Thoracic aorta (tissue), 2 donors: Measurements from ENCODE around the gene IQCH. TPM values are rescaled to one million over a fixed set of nuclear protein-coding genes. Genes with fewer than 3 reads are reported as not detected.

Source experiments
- ATAC-seq: fragments of 150-250 bp; one replicate; pipeline ENCODE4 v1.8.0; 2017; ENCODE audit warnings: low read depth; ENCODE audit not compliant: insufficient number of reproducible peaks, low FRiP score
- DNase-seq: peaks from one replicate; pipeline ENCODE4 v3.0.0-alpha.2; 2020; ENCODE audit warnings: low spot score
- H3K27ac ChIP-seq, 2 donors: fragments of 200-600 bp; sonication (generic); 1 replicate in 1 of 2; 2 replicates in 1 of 2; pipeline ENCODE4 v1.5.1; 2016; ENCODE audit warnings: mild to moderate bottlenecking in 2 of 2, moderate library complexity in 2 of 2
- H3K27me3 ChIP-seq: fragments of 200-600 bp; sonication (generic); replicated peaks from 2 replicates; pipeline ENCODE4 v1.6.0; 2016; ENCODE audit warnings: mild to moderate bottlenecking; ENCODE audit not compliant: insufficient read depth
- H3K36me3 ChIP-seq: fragments of 200-600 bp; sonication (generic); one replicate; pipeline ENCODE4 v1.5.1; 2016
- H3K4me1 ChIP-seq, 2 donors: fragments of 200-600 bp; sonication (generic); 1 replicate in 1 of 2; 2 replicates in 1 of 2; pipeline versions ENCODE4 v1.5.1 to v1.6.0; 2016; ENCODE audit warnings: low read depth in 2 of 2, mild to moderate bottlenecking in 1 of 2; ENCODE audit not compliant: control insufficient read depth in 1 of 2
- H3K4me3 ChIP-seq: fragments of 200-600 bp; sonication (generic); 2 replicates; pipeline ENCODE4 v1.5.1; 2016; ENCODE audit warnings: mild to moderate bottlenecking
- H3K9me3 ChIP-seq: fragments of 200-600 bp; sonication (generic); 2 replicates; pipeline ENCODE4 v1.5.1; 2016
- total RNA-seq, 2 donors: library from RNA; depleted of rRNA; stranded (reverse); fragments of >200 nt; gene quantifications; one replicate each; pipeline versions ENCODE4 v1.1.0 to v1.2.3, GENCODE V29; 2016
- TF ChIP-seq, protein P1 (sequence below): fragments of 200-600 bp; sonication (generic); IDR thresholded peaks from one replicate; pipeline ENCODE4 v1.5.1; 2019; ENCODE audit warnings: antibody characterized with exemption

The IQCH gene
- total RNA-seq, 2 donors from 2014 or later: 0.14 to 2.3 TPM

GRCh38 chr15:67533873-67534272 lies 279.3 kb downstream of the IQCH start:
- no peaks in the 10 kb centered on the region for H3K36me3 ChIP-seq
- no peak for DNase-seq
- ATAC-seq: no peak
- TF ChIP-seq, protein P1, sequence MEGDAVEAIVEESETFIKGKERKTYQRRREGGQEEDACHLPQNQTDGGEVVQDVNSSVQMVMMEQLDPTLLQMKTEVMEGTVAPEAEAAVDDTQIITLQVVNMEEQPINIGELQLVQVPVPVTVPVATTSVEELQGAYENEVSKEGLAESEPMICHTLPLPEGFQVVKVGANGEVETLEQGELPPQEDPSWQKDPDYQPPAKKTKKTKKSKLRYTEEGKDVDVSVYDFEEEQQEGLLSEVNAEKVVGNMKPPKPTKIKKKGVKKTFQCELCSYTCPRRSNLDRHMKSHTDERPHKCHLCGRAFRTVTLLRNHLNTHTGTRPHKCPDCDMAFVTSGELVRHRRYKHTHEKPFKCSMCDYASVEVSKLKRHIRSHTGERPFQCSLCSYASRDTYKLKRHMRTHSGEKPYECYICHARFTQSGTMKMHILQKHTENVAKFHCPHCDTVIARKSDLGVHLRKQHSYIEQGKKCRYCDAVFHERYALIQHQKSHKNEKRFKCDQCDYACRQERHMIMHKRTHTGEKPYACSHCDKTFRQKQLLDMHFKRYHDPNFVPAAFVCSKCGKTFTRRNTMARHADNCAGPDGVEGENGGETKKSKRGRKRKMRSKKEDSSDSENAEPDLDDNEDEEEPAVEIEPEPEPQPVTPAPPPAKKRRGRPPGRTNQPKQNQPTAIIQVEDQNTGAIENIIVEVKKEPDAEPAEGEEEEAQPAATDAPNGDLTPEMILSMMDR: no peak
- no peaks in the 10 kb centered on the region for H3K4me1 ChIP-seq
- no peak overlapping the region for H3K4me3 ChIP-seq
- H3K27ac ChIP-seq: no peak overlapping the region
- H3K9me3 ChIP-seq: no peaks in the 10 kb centered on the region
- H3K27me3 ChIP-seq: no peaks in the 10 kb centered on the region

DNA sequence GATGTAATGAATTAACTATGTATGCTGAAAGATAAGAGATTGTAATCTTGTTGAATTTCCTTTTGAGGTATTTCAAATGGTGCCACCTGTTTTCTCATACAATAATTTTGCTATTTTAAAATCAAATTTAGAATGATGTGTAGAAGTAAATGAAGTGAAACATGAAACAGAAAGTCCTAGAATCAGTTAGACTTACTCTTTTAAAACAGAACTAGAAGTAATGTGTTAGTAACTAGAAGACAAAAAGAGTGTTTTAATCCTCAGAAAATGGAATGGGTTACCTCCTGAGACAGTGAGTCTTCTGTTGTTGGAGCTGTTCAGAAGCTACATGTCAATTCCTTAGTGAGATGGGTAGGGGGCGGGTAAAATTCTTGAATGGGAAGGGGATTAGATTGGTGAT lies 279.8 kb downstream of the IQCH start:
- H3K27ac ChIP-seq: no peak overlapping the region
- no peak for ATAC-seq
- no peaks in the 10 kb centered on the region for H3K9me3 ChIP-seq
- H3K27me3 ChIP-seq: no peaks in the 10 kb centered on the region
- DNase-seq: no peak
- H3K36me3 ChIP-seq: no peaks in the 10 kb centered on the region
- no peaks in the 10 kb centered on the region for H3K4me1 ChIP-seq
- H3K4me3 ChIP-seq: no peak overlapping the region
- TF ChIP-seq, protein P1: no peak

- no peak for DNase-seq
- TF ChIP-seq, protein P1: no peak
- H3K4me1 ChIP-seq: peaks cover 0 to 8% of the 10 kb centered on the region in 2 donors
- no peak overlapping the region for H3K4me3 ChIP-seq
- H3K9me3 ChIP-seq: no peaks in the 10 kb centered on the region
- H3K27ac ChIP-seq: no peak overlapping the region
- no peaks in the 10 kb centered on the region for H3K36me3 ChIP-seq
- H3K27me3 ChIP-seq: no peaks in the 10 kb centered on the region
- no peak for ATAC-seq
These were observed 283.2 kb downstream of the IQCH start for GRCh38 chr15:67537771-67538170.

DNA sequence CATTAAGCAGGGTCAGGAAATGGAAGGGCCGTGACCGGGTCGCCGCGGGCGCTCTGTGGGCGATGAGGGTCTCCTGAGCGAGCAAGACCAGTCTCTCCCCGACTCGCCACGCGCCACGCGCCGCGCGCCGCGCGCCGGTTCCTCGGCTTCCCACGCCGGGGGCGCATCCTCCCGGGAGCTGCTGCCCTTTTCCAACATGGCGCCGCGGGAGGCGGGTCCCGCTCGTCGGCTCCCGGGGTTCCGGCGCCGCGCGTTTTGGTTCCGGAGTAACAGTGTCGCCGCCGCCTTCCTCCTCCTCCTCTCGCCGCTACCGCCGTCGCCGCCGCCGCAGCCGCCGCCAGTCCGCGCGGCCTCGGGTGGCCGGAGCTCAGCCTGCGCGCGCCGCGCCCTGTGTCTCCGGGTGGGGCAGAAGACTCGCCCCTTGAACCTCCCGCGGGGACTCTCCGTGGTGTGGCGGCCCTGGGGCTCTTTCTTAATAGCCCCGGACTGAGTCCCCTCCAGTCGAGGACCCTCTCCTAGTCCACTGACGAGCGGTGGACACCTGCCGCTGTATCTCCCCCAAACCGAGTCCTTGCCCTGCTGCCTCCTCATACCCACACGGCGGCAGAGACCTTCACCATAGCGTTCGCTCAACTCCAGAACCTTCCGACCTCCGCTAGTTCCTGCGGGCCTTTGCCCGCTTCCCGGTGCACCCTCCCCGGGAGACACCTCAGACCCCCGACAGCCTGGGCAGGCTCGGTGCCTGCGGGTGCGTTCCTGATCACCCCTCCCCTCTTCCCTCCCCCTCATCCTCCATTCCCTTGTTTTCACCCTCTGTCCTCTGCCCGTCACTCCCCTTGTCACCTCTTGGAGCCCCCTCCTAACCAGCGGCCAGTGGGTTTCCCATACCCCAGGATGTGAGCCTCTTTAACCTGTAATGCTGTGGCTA lies 288.1 kb downstream of the IQCH start, which contains the start of gene MAP2K5:
MAP2K5 (plus strand) TSS at position 284 of the 928 bp plus-strand sequence; CDS start at position 917, 633 bp downstream.
- ATAC-seq (peak; percentile 50), DNase-seq (peak; percentile 48)
- H3K4me1 ChIP-seq: peaks cover 0 to 19% of the 10 kb centered on the region in 2 donors
- TF ChIP-seq, protein P1: no peak
- no peaks in the 10 kb centered on the region for H3K36me3 ChIP-seq
- H3K27me3 ChIP-seq: no peaks in the 10 kb centered on the region
- peak within 1 kb of the TSS; percentile 62 to 81 for H3K27ac ChIP-seq
- H3K9me3 ChIP-seq: no peaks in the 10 kb centered on the region
- peak within 1 kb of the TSS; percentile 96 for H3K4me3 ChIP-seq

GRCh38 chr15:67543348-67543718 lies 288.7 kb downstream of the IQCH start:
- TF ChIP-seq, protein P1: no peak
- peak overlapping the region; percentile 62 to 81 for H3K27ac ChIP-seq
- H3K9me3 ChIP-seq: no peaks in the 10 kb centered on the region
- DNase-seq (no peak), ATAC-seq (no peak)
- H3K4me1 ChIP-seq: peaks cover under 1 to 20% of the 10 kb centered on the region in 2 donors
- H3K4me3 ChIP-seq: peak overlapping the region; percentile 96
- H3K27me3 ChIP-seq: no peaks in the 10 kb centered on the region
- no peaks in the 10 kb centered on the region for H3K36me3 ChIP-seq
